22Rv1 (cell line): ENCODE measurements around the gene SST.

Source experiments
- H3K27ac ChIP-seq: fragments of 450-650 bp; 2 replicates; pipeline ENCODE4 v1.5.1; 2017
- CTCF ChIP-seq: fragments of 450-650 bp; IDR thresholded peaks from 2 replicates; pipeline ENCODE4 v1.5.1; 2017; ENCODE audit warnings: mild to moderate bottlenecking
- ZFX ChIP-seq: fragments of 450-650 bp; IDR thresholded peaks from 2 replicates; pipeline ENCODE4 v1.6.1; 2017; ENCODE audit warnings: antibody characterized with exemption, borderline replicate concordance

SST gene

GRCh38 chr3:187641320-187642016 lies 28.7 kb downstream of the SST start:
- peak overlapping the region; percentile 27; the same call in 1 of the 2 replicates for H3K27ac ChIP-seq
- TF ChIP-seq CTCF = no peak
- no peak for TF ChIP-seq ZFX

GRCh38 chr3:187640569-187641059 lies 29.6 kb downstream of the SST start:
- TF ChIP-seq CTCF (no peak), ZFX (no peak)
- H3K27ac ChIP-seq = peak overlapping the region; percentile 27

- no peak for TF ChIP-seq CTCF
- TF ChIP-seq ZFX = no peak
- peak overlapping the region; percentile 27 for H3K27ac ChIP-seq
Measured at GRCh38 chr3:187639927-187640568, 30.1 kb downstream of the SST start.

GRCh38 chr3:187636528-187636927 lies 33.7 kb downstream of the SST start:
- no peak for TF ChIP-seq ZFX
- TF ChIP-seq CTCF = no peak
- peak overlapping the region; percentile 16; the same call in 1 of the 2 replicates for H3K27ac ChIP-seq

DNA sequence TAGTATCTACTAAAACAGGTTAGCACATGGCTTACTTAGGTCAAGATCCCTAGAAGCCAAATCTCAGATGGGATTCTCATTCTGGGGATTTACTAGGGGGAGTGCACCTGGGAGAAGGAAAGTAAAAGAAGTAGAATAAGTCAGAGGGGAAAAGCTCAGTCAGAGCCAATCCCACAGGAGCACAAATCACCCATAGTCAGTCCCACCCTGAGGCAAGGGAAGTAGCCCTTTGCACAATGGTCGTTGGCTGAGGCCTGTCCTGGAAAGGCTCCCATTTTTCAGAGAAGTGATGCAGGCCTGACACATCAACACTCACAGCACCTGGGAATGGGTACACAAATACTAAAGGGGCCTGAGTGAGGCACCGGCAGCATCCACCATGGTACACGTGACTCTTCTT lies 39.8 kb downstream of the SST start:
- H3K27ac ChIP-seq = no peak overlapping the region
- TF ChIP-seq CTCF (no peak), ZFX (no peak)

DNA sequence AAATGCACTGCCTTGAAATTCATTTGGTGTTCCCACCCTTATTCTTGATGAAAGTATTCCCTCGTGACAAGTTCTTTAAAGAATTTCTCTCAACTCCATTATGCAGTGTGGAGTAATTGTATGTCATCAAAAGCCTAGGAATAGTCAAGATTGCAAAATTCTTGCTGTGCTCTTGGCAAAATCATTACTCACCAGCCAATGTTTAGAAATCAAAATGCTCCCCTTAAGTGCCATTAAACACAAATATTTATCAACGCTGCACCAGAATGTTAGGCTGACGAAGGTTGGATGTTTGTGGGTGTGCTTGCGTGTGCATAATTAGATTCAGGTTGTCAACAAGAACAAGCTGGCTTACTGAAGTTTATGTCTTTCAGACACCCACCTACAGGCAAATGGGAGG lies 40.5 kb downstream of the SST start:
- TF ChIP-seq CTCF (no peak), ZFX (no peak)
- H3K27ac ChIP-seq = no peak overlapping the region

GRCh38 chr3:187628169-187628568 lies 42.0 kb downstream of the SST start:
- TF ChIP-seq CTCF (no peak), ZFX (no peak)

More at GRCh38 chr3:187628169-187628568, 42.0 kb downstream of the SST start:
- H3K27ac ChIP-seq = no peak overlapping the region
